ENCODE data around the gene PRSS33. TPM values are rescaled to one million over a fixed set of nuclear protein-coding genes. Genes with fewer than 3 reads are reported as not detected.
A peak's percentile ranks its signal among the peaks of the same experiment; 100 is the strongest.

The PRSS33 gene, protein sequence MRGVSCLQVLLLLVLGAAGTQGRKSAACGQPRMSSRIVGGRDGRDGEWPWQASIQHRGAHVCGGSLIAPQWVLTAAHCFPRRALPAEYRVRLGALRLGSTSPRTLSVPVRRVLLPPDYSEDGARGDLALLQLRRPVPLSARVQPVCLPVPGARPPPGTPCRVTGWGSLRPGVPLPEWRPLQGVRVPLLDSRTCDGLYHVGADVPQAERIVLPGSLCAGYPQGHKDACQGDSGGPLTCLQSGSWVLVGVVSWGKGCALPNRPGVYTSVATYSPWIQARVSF
- total RNA-seq: not detected in 2 replicates

DNA sequence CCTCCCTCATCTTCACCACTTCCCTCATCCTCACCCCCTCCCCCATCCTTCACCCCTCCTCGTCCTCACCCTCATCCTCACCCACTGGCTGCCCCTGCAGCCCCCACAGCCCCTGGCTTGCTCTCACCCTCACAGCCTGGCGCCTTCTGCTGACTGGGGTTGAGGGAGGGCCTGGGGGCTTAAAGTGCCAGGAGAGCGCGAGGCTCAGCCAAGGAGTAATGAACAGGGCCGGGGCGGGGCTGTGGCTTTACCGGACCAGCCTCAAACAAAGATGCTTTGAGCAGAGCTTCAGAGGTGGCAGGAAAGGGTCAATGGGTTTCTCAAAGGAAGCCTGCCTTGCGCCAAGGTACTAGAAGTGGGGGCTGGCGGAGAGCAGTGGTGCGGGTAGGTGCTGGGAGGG is at the start of gene PRSS33:
PRSS33 (minus strand) TSS at position 155 of the 400 bp plus-strand sequence. CDS start 1,013 bp downstream, outside the sequence.
- no peak for DNase-seq (ENCODE audit: low spot score)
- no peak within 1 kb of the TSS for H3K4me3 Mint-ChIP-seq (ENCODE audit: low read depth)
- H3K4me1 Mint-ChIP-seq (ENCODE audit: low read depth): peaks cover 2% of the 10 kb centered on the region
- H3K36me3 Mint-ChIP-seq (ENCODE audit: low read depth): no peaks in the 10 kb centered on the region
- peaks cover 25% of the 10 kb centered on the region for H3K27me3 Mint-ChIP-seq (ENCODE audit: low read depth)
- H3K9me3 Mint-ChIP-seq: no peaks in the 10 kb centered on the region
- no peak within 1 kb of the TSS for H3K27ac Mint-ChIP-seq
- intact Hi-C loops (cut with micrococcal nuclease): no loop called here

DNA sequence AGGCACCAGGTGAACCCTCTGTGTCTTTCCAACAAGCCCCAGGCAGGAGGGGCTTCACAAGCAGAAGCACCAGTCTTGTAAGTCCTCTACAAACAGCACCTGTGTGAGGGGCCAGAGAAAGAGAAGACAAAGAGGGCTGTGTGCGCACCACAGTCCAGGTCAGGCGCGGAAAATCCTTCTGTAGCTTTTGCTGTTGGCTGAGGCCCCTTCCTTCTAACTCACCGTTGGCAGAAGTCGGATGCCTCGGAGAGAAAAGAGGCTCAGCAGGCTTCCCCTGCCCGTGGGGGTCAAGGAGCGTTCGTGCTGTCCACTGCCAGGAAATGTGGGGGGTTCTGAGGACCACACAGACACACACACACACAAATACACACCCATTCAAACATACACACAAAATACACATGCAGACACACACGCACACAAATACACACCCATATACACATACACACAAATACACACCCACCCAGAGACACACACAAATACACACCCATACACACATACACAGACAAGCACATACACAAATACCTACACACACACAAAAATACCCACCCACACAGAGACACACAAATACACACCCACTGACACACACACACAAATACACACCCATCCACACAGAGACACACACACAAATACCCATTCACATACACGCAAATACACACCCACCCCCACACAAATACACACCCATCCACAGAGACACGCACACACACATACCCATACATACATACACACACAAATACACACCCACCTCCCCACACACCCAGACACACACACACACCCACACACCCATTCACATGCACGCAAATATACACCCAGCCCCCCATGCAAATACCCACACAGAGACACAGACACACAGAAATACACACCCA is 49.5 kb upstream of the PRSS33 start:
- no peaks in the 10 kb centered on the region for H3K9me3 Mint-ChIP-seq
- H3K4me3 Mint-ChIP-seq (ENCODE audit: low read depth): no peak overlapping the region
- intact Hi-C loops (cut with micrococcal nuclease): no loop called here
- no peak overlapping the region for H3K27ac Mint-ChIP-seq
- H3K4me1 Mint-ChIP-seq (ENCODE audit: low read depth): peaks cover 10% of the 10 kb centered on the region
- H3K36me3 Mint-ChIP-seq (ENCODE audit: low read depth): no peaks in the 10 kb centered on the region
- peaks cover 5% of the 10 kb centered on the region for H3K27me3 Mint-ChIP-seq (ENCODE audit: low read depth)
- no peak for DNase-seq (ENCODE audit: low spot score)

DNA sequence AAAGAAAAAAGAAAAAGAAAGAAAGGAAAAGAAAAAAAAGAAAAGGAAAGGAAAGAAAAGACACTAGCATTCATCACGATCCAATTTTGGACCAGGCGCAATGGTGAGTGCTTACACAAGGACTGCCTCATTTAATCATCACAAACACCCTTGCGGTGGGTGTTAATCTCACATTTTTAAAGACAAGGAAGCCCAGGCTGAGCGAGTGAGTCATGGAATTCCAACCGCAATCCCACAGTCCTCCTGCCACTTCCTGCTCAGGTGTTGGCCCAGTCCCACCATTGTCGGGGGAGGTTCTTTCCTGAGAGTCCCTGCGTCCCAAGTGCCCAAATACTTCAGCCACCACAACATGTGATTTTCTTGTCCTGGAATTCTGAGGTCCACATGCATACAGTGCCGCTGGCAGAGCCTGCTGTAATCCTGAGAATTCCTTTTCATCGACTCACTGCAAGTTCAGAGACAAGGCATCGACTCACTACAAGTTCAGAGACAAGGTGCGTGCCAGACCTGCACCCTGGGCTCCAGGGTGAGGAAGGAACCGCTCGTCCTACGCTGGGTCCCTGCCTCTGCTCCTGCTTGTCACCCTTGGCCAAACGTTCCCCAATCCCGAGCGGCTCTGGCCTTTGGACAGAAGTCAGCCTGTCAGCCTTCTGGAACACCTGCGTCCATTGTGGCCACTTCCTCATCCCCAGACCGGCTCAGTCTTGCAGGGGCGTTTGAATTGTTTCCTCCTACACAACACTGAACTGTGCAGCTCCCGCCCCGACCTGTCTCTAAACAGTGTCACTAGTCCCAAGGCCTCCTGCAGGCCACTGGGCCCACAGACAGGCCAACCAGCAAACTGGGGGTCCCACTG is 48.5 kb upstream of the PRSS33 start:
- no peak for DNase-seq (ENCODE audit: low spot score)
- H3K9me3 Mint-ChIP-seq: no peaks in the 10 kb centered on the region
- H3K27me3 Mint-ChIP-seq (ENCODE audit: low read depth): peaks cover 5% of the 10 kb centered on the region
- H3K36me3 Mint-ChIP-seq (ENCODE audit: low read depth): no peaks in the 10 kb centered on the region
- H3K27ac Mint-ChIP-seq: no peak overlapping the region
- H3K4me3 Mint-ChIP-seq (ENCODE audit: low read depth): no peak overlapping the region
- H3K4me1 Mint-ChIP-seq (ENCODE audit: low read depth): peaks cover 8% of the 10 kb centered on the region
- intact Hi-C loops (cut with micrococcal nuclease): no loop called here

DNA sequence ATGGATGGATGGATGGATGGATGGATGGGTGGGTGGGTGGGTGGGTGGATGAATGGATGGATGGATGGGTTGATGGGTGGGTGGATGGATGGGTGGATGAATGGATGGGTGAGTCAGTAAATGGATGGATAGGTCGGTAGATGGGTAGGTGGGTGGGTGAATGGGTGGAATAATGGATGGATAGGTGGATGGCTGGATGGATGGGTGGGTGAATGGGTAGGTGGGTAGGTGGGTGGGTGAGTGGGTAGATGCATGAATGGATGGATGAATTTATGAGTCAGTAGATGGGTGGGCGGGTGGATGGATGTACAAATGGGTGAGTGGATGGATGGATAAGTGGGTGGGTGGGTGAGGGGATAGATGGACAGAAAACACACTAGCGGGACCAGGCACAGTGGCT is 47.6 kb upstream of the PRSS33 start:
- Mint-ChIP-seq H3K36me3 (ENCODE audit: low read depth) (no peaks in the 10 kb centered on the region), H3K27me3 (ENCODE audit: low read depth) (peaks cover 5% of the 10 kb centered on the region), H3K9me3 (no peaks in the 10 kb centered on the region), H3K4me3 (ENCODE audit: low read depth) (no peak overlapping the region), H3K4me1 (ENCODE audit: low read depth) (peaks cover 8% of the 10 kb centered on the region), H3K27ac (no peak overlapping the region)
- no peak for DNase-seq (ENCODE audit: low spot score)
- intact Hi-C loops (cut with micrococcal nuclease): no loop called here

DNA sequence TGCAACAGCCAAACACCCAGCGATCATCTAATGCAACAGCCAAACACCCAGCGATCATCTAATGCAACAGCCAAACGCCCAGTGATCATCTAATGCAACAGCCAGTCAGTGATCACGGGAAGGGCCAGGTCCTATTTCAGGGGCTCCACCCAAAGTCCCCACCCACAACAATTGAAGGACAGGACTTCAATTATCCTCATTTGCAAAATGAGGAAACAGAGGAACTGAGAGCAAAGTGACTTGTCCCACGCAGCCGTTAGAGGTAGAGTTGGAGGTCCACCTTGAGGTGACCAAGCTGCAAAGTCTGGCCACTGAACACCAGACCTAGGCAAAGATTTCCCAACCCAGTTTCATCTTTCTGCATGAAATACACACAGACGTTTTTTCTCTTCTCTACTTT is 46.4 kb upstream of the PRSS33 start:
- H3K27ac Mint-ChIP-seq: no peak overlapping the region
- intact Hi-C loops (cut with micrococcal nuclease): no loop called here
- no peak overlapping the region for H3K4me3 Mint-ChIP-seq (ENCODE audit: low read depth)
- H3K4me1 Mint-ChIP-seq (ENCODE audit: low read depth): peaks cover 4% of the 10 kb centered on the region
- H3K36me3 Mint-ChIP-seq (ENCODE audit: low read depth): no peaks in the 10 kb centered on the region
- peaks cover 5% of the 10 kb centered on the region for H3K27me3 Mint-ChIP-seq (ENCODE audit: low read depth)
- H3K9me3 Mint-ChIP-seq: no peaks in the 10 kb centered on the region
- DNase-seq (ENCODE audit: low spot score): no peak

DNA sequence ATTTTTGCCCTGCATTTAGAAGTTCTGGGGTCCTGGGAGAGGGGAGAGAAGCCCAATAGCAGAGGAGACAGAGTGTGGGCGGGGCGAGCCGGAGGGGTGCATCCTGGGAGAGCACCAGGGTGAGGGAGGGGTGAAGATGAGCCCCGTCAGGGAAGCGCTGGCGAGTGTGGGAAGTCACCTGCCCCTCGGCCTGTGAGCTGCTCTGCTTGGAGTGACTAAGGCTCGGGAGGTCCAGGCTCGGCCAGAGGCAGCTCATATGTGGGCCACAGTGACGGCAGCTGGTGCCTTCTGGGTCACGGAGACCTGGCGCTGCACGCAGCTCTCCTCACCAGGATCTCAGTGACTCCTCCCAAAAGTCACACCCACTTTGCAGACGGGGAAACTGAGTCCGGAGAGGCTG is 43.8 kb upstream of the PRSS33 start:
- H3K27ac Mint-ChIP-seq: no peak overlapping the region
- H3K4me3 Mint-ChIP-seq (ENCODE audit: low read depth): no peak overlapping the region
- intact Hi-C loops (cut with micrococcal nuclease): no loop called here
- H3K27me3 Mint-ChIP-seq (ENCODE audit: low read depth): peaks cover 5% of the 10 kb centered on the region
- H3K9me3 Mint-ChIP-seq: no peaks in the 10 kb centered on the region
- H3K4me1 Mint-ChIP-seq (ENCODE audit: low read depth): no peaks in the 10 kb centered on the region
- no peaks in the 10 kb centered on the region for H3K36me3 Mint-ChIP-seq (ENCODE audit: low read depth)
- no peak for DNase-seq (ENCODE audit: low spot score)

DNA sequence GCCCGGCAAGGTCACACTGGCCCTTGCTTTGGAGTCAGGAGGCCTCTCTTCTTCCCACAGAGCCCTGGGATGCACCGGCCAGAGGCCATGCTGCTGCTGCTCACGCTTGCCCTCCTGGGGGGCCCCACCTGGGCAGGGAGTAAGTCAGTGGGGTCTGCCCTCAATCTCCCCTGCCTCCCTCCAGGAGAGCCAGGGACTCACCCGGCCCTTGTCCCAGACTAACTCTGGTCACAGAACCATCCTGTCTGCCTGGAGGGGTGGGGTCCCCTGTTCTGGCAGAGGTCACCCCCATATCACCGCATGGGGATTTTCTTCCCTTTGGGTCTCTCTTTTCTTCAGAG is 43.0 kb upstream of the PRSS33 start:
- Mint-ChIP-seq H3K27ac (no peak overlapping the region), H3K4me1 (ENCODE audit: low read depth) (no peaks in the 10 kb centered on the region), H3K9me3 (no peaks in the 10 kb centered on the region), H3K36me3 (ENCODE audit: low read depth) (no peaks in the 10 kb centered on the region), H3K4me3 (ENCODE audit: low read depth) (peak overlapping the region; percentile 37), H3K27me3 (ENCODE audit: low read depth) (peaks cover 5% of the 10 kb centered on the region)
- no peak for DNase-seq (ENCODE audit: low spot score)
- intact Hi-C loops (cut with micrococcal nuclease): no loop called here

DNA sequence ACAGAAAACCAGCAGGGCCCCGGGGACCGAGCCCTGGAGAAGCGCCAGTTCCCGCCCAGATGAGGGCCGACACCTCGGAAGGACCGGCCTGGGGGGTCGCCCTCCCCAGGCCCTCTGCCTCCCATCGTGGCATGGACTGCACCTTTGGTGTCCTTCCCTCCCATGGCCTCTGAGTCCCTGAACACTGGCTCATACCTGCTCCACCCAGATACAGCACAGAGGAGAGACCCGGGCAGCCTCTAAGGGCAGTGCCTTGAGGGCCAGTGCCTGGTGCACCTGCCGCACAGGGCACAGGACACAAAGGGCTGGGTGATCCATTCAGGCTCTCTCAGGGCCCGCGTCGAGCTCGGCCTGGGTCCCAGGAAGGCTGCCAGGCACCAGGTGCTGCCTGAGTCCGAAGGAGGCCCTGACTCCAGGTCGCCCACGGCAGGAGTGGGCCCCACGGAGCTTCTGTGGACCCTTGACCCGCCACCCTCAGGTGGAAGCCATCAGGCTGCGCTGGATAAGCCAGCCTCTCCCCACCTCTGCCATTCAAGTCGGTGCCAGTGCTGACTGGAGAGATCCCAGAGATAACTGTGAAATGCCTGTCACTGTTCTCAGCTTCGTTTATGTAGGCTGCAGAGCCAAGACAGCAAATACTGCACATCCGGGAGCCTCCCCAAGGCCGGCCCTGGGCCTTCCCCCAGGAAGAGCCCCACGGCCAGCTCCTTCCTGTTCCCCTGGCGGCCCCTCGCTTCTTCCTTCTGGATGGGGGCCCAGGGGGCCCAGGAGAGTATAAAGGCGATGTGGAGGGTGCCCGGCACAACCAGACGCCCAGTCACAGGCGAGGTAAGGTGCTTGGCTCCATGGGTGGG is 42.4 kb upstream of the PRSS33 start, which contains the start of gene ZG16B:
ZG16B (plus strand) TSS at position 803 of the 854 bp plus-strand sequence. CDS start 139 bp downstream, outside the sequence.
- Mint-ChIP-seq H3K4me1 (ENCODE audit: low read depth) (no peaks in the 10 kb centered on the region), H3K9me3 (no peaks in the 10 kb centered on the region), H3K27me3 (ENCODE audit: low read depth) (peaks cover 4% of the 10 kb centered on the region), H3K27ac (no peak within 1 kb of the TSS), H3K36me3 (ENCODE audit: low read depth) (no peaks in the 10 kb centered on the region), H3K4me3 (ENCODE audit: low read depth) (peak within 1 kb of the TSS; percentile 37)
- no peak for DNase-seq (ENCODE audit: low spot score)
- intact Hi-C loops (cut with micrococcal nuclease): no loop called here

DNA sequence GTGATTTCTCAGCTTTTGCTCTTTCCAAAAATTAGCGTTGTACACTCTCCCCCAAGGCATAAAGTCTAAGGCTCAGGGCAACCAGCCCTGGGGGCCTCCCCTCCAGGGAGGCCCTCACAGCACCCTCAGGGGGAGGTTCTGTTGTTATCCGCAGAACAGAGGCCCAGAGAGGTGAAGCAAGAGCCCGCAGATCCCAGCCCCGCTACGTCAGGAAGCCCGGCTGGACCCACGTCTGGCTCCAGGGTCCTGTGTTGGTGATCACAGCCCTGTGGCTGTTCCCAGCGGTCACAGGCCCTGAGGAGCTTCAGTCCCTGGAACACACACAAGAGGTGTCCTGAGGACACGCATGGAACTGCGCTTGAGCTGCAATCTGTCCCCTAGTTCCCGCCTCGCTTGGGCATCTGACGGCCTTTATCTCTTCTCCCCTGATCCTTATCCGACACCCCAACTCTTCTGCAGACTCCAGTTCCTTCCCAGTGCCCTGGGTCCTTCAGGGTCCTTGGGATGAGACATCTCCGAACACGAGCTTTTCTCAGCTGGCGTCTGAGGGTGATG is 41.6 kb upstream of the PRSS33 start:
- no peaks in the 10 kb centered on the region for H3K9me3 Mint-ChIP-seq
- DNase-seq (ENCODE audit: low spot score): no peak
- intact Hi-C loops (cut with micrococcal nuclease): no loop called here
- no peak overlapping the region for H3K27ac Mint-ChIP-seq
- no peaks in the 10 kb centered on the region for H3K36me3 Mint-ChIP-seq (ENCODE audit: low read depth)
- peaks cover 2% of the 10 kb centered on the region for H3K27me3 Mint-ChIP-seq (ENCODE audit: low read depth)
- H3K4me1 Mint-ChIP-seq (ENCODE audit: low read depth): no peaks in the 10 kb centered on the region
- H3K4me3 Mint-ChIP-seq (ENCODE audit: low read depth): no peak overlapping the region

DNA sequence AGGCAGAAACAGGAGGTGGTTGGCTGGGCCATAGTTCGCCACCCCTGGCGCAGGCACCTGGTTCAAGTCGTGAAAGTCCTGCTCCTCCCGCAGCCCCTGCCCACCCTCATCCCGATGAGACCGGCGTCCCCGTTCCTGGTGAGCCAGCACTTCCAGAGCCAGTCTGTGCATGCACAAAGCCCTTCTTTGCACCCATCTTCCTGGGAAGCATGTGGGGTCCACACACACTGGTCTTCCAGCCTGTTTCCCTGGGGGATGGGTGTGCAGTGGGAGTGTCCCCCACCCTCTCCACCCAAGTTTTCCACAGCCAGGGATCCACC is 41.1 kb upstream of the PRSS33 start:
- no peak for DNase-seq (ENCODE audit: low spot score)
- no peaks in the 10 kb centered on the region for H3K9me3 Mint-ChIP-seq
- H3K4me1 Mint-ChIP-seq (ENCODE audit: low read depth): no peaks in the 10 kb centered on the region
- intact Hi-C loops (cut with micrococcal nuclease): no loop called here
- H3K27me3 Mint-ChIP-seq (ENCODE audit: low read depth): peaks cover 2% of the 10 kb centered on the region
- no peak overlapping the region for H3K4me3 Mint-ChIP-seq (ENCODE audit: low read depth)
- H3K27ac Mint-ChIP-seq: no peak overlapping the region
- no peaks in the 10 kb centered on the region for H3K36me3 Mint-ChIP-seq (ENCODE audit: low read depth)

DNA sequence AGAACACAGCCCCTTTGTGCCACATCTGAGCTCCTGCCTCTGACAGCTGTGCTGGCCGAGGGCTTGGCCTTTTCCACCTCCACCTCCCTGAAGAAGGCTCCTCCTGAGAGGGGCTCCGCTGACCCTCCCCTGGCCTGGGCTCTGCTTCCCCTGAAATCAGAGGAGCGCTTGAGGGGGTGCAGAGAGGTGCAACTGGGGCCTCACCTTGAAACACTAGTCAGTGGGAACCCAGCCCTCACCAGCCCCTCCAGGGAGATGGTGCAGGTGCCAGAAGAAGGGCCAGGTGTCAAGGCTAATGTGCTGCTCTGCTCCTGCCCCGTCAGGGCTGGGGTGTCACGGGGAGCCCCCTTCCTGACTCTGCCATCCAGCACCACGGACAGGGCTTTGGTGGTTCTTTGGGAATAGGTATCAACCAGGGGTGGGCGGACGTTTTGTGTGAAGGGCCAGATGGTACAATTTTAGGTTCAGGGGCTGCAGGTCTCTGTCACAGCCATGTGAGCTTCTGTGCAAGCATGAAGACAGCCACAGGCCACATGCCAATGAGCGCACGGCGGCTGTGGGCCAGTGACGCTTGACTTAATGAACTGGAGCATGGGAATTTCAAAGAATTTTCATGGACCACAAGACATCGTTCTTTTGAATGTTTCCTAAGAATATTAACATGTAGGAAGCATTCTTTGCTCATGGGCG is 40.6 kb upstream of the PRSS33 start:
- intact Hi-C loops (cut with micrococcal nuclease): no loop called here

More for the DNA sequence above, 40.6 kb upstream of the PRSS33 start:
- no peak for DNase-seq (ENCODE audit: low spot score)
- no peak overlapping the region for H3K27ac Mint-ChIP-seq
- no peaks in the 10 kb centered on the region for H3K36me3 Mint-ChIP-seq (ENCODE audit: low read depth)
- no peak overlapping the region for H3K4me3 Mint-ChIP-seq (ENCODE audit: low read depth)
- H3K27me3 Mint-ChIP-seq (ENCODE audit: low read depth): peaks cover 2% of the 10 kb centered on the region
- no peaks in the 10 kb centered on the region for H3K4me1 Mint-ChIP-seq (ENCODE audit: low read depth)
- no peaks in the 10 kb centered on the region for H3K9me3 Mint-ChIP-seq

Data from activated T-helper 2 cell treated with anti-CD3 and anti-CD28 coated beads, Interferon-gamma antibody, Interleukin-2, Interleukin-4, amounts not matched to agents 10 μg/mL and 5 μg/mL and 100 μg/mL, durations not matched to agents 14 hours and 24 hours and 36 hours (primary cell).